Measurements from ENCODE around the gene PTPRC. TPM values are rescaled to one million over a fixed set of nuclear protein-coding genes. Genes with fewer than 3 reads are reported as not detected.

Gene PTPRC
- total RNA-seq (100 to 1,000 TPM; 974 to 987 TPM), polyA plus RNA-seq (1,000 to 10,000 TPM in 1 of 2 donors, 100 to 1,000 TPM in 1; 915 to 1,019 TPM)

GRCh38 chr1:198638894-198639635 is at the start of gene PTPRC:
Gene PTPRC, plus strand, starts transcription at chr1:198639040. Its CDS starts 229 bp downstream, at chr1:198639269.
- peak within 1 kb of the TSS; percentile 86 to 98 (median 95) for H3K27ac Mint-ChIP-seq
- peak in 4 of 5 donors; percentile 50 to 67 (median 60) for DNase-seq
- Histone ChIP-seq H3K4me3 (ENCODE audit: low read length in 2 of 2) (peak within 1 kb of the TSS; percentile 61 to 78), H3K36me3 (ENCODE audit: insufficient read depth, low read length) (peaks cover 19% of the 10 kb centered on the region), H3K9me3 (ENCODE audit: control insufficient read depth in 1 of 2, low read length in 2 of 2) (no peaks in the 10 kb centered on the region), H3K4me1 (ENCODE audit: insufficient read depth, low read length) (peaks cover 60% of the 10 kb centered on the region), H3K27me3 (ENCODE audit: insufficient read depth, low read length) (no peaks in the 10 kb centered on the region), H3K27ac (ENCODE audit: low read depth, low read length) (peak within 1 kb of the TSS; percentile 83)
- CTCF ChIA-PET (ENCODE audit: partially characterized antibody): interaction anchor here (1.1 to 8.9 kb wide), 5 partner anchors 18 to 116 kb away, joined by 3 to 93 read pairs (median 7); no protein-coding TSS in a partner anchor
- H3K4me1 Mint-ChIP-seq: peaks cover 34 to 46% (median 39%) of the 10 kb centered on the region in 4 donors
- POLR2A ChIA-PET (ENCODE audit: partially characterized antibody): interaction anchor here (0.6 to 13.2 kb wide), 21 partner anchors 8 to 481 kb away, joined by 3 to 494 read pairs (median 15); no protein-coding TSS in a partner anchor
- intact Hi-C loops (cut with micrococcal nuclease): loop anchor here (1.0 to 5.0 kb wide), 6 partner anchors 10 to 482 kb away; partner anchors contain the start of gene NEK7
- H3K27me3 Mint-ChIP-seq: no peaks in the 10 kb centered on the region
- peaks cover 33 to 37% of the 10 kb centered on the region in 2 donors for H3K36me3 Mint-ChIP-seq
- peak within 1 kb of the TSS; percentile 82 to 99 (median 94) for H3K4me3 Mint-ChIP-seq
- H3K9me3 Mint-ChIP-seq: no peaks in the 10 kb centered on the region

- peaks cover 1% of the 10 kb centered on the region for H3K4me1 ChIP-seq (ENCODE audit: insufficient read depth, low read length)
- intact Hi-C loops (cut with micrococcal nuclease): no loop called here
- H3K27ac Mint-ChIP-seq: no peak overlapping the region
- H3K36me3 ChIP-seq (ENCODE audit: insufficient read depth, low read length): no peaks in the 10 kb centered on the region
- H3K4me3 ChIP-seq (ENCODE audit: low read length in 2 of 2): no peak overlapping the region
- H3K4me3 Mint-ChIP-seq: no peak overlapping the region
- CTCF ChIA-PET (ENCODE audit: partially characterized antibody): interaction anchor here (1.3 kb wide), 1 partner anchor 14 kb away, joined by 3 read pairs; no protein-coding TSS in a partner anchor
- POLR2A ChIA-PET (ENCODE audit: partially characterized antibody): no interaction called here
- H3K27ac ChIP-seq (ENCODE audit: low read depth, low read length): no peak overlapping the region
- H3K9me3 Mint-ChIP-seq: peaks cover 3 to 26% (median 17%) of the 10 kb centered on the region in 8 donors
- no peak for DNase-seq
- peaks cover 2 to 9% (median 5%) of the 10 kb centered on the region in 4 donors for H3K4me1 Mint-ChIP-seq
- H3K27me3 Mint-ChIP-seq: no peaks in the 10 kb centered on the region
- peaks cover 7 to 10% of the 10 kb centered on the region in 2 donors for H3K36me3 Mint-ChIP-seq
- no peaks in the 10 kb centered on the region for H3K9me3 ChIP-seq (ENCODE audit: control insufficient read depth in 1 of 2, low read length in 2 of 2)
- no peaks in the 10 kb centered on the region for H3K27me3 ChIP-seq (ENCODE audit: insufficient read depth, low read length)
Measured at GRCh38 chr1:198590454-198590853, 48.4 kb upstream of the PTPRC start.

DNA sequence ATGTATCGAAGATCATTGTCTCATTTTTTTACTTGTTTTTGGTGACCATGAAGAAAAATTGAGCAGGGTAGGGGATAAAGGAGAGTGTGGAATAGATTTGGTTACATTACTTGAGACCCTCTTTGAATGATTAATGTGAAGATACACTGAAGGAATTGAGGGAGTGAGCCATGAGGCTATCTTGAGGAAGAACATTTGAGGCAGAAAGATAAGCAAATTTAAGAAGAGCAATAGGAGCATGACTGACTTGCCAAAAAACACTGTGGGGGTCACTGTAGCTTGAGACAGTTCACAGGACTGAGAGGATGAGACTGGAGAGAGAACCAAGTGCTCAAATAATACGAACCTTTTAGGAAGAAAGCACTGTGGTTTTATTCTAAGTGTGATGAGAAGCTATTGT is 43.1 kb upstream of the PTPRC start:
- DNase-seq: no peak
- Histone ChIP-seq H3K27ac (ENCODE audit: low read depth, low read length) (no peak overlapping the region), H3K27me3 (ENCODE audit: insufficient read depth, low read length) (no peaks in the 10 kb centered on the region), H3K36me3 (ENCODE audit: insufficient read depth, low read length) (no peaks in the 10 kb centered on the region), H3K4me1 (ENCODE audit: insufficient read depth, low read length) (peaks cover 41% of the 10 kb centered on the region), H3K9me3 (ENCODE audit: control insufficient read depth in 1 of 2, low read length in 2 of 2) (peaks cover 0 to under 1% of the 10 kb centered on the region in 2 donors), H3K4me3 (ENCODE audit: low read length in 2 of 2) (no peak overlapping the region)
- intact Hi-C loops (cut with micrococcal nuclease): loop anchor here (2.0 to 5.0 kb wide), 2 partner anchors 15 to 38 kb away; no protein-coding TSS in a partner anchor
- Mint-ChIP-seq H3K27ac (no peak overlapping the region), H3K36me3 (peaks cover 3 to 9% of the 10 kb centered on the region in 2 donors), H3K27me3 (no peaks in the 10 kb centered on the region), H3K4me1 (peaks cover 32 to 54% (median 40%) of the 10 kb centered on the region in 4 donors), H3K9me3 (peaks cover 0 to 11% (median 3%) of the 10 kb centered on the region in 8 donors), H3K4me3 (peak overlapping the region in 1 of 8 donors; percentile 2)
- CTCF ChIA-PET (ENCODE audit: partially characterized antibody): interaction anchor here (1.1 kb wide), 1 partner anchor 10 kb away, joined by 3 read pairs; no protein-coding TSS in a partner anchor
- POLR2A ChIA-PET (ENCODE audit: partially characterized antibody): interaction anchor here (1.0 to 1.1 kb wide), 2 partner anchors 15 to 25 kb away, joined by 3 read pairs; no protein-coding TSS in a partner anchor

DNA sequence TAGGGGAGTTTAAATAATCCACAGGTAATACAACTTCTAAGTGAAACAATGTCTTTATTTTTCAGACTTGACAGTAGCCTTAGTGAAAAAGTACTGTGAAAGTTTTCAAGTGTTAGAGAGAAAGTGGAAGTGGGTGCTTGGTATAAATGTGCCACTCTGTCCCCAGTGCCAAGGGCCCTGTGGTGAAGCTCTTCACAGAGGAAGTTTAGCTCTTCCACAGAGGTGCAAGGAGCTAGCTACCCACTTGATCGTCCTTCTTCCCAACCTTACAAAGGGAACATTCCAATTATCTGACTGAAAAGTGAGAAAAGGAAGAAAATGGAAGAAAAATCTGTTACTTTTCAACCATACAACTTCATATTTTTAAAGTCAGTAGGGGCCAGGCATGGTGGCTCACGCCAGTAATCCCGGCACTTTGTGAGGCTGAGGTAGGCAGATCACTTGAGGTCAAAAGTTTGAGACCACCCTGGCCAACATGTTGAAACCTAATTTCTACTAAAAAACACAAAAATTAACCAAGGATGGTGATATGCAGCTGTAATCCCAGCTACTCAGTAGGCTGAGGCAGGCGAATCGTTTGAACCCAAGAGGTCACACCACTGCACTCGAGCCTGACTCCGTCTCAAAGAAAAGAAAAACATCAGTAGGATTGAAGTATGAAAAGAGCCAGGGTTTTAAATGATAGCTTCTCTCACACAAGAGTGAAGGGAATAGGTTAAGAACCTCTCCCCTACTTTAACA is 41.0 kb upstream of the PTPRC start:
- H3K36me3 ChIP-seq (ENCODE audit: insufficient read depth, low read length): no peaks in the 10 kb centered on the region
- POLR2A ChIA-PET (ENCODE audit: partially characterized antibody): interaction anchor here (0.6 to 3.2 kb wide), 12 partner anchors 12 to 103 kb away, joined by 3 to 54 read pairs (median 6); no protein-coding TSS in a partner anchor
- H3K4me3 ChIP-seq (ENCODE audit: low read length in 2 of 2): no peak overlapping the region
- peak overlapping the region; percentile 59 to 93 (median 89) for H3K27ac Mint-ChIP-seq
- peaks cover 0 to 11% (median 2%) of the 10 kb centered on the region in 8 donors for H3K9me3 Mint-ChIP-seq
- CTCF ChIA-PET (ENCODE audit: partially characterized antibody): interaction anchor here (0.9 to 2.3 kb wide), 6 partner anchors 9 to 76 kb away, joined by 3 to 9 read pairs (median 3); no protein-coding TSS in a partner anchor
- peaks cover 46 to 75% (median 58%) of the 10 kb centered on the region in 4 donors for H3K4me1 Mint-ChIP-seq
- H3K36me3 Mint-ChIP-seq: peaks cover 5 to 10% of the 10 kb centered on the region in 2 donors
- intact Hi-C loops (cut with micrococcal nuclease): loop anchor here (2.0 to 5.0 kb wide), 2 partner anchors 13 to 41 kb away; no protein-coding TSS in a partner anchor
- no peaks in the 10 kb centered on the region for H3K27me3 Mint-ChIP-seq
- peaks cover 54% of the 10 kb centered on the region for H3K4me1 ChIP-seq (ENCODE audit: insufficient read depth, low read length)
- H3K9me3 ChIP-seq (ENCODE audit: control insufficient read depth in 1 of 2, low read length in 2 of 2): peaks cover 0 to 3% of the 10 kb centered on the region in 2 donors
- no peak overlapping the region for H3K27ac ChIP-seq (ENCODE audit: low read depth, low read length)
- H3K27me3 ChIP-seq (ENCODE audit: insufficient read depth, low read length): no peaks in the 10 kb centered on the region
- DNase-seq: no peak
- peak overlapping the region; percentile 13 to 89 (median 67) for H3K4me3 Mint-ChIP-seq

- H3K27me3 Mint-ChIP-seq: no peaks in the 10 kb centered on the region
- Histone ChIP-seq H3K4me3 (ENCODE audit: low read length in 2 of 2) (no peak overlapping the region), H3K4me1 (ENCODE audit: insufficient read depth, low read length) (peaks cover 57% of the 10 kb centered on the region), H3K36me3 (ENCODE audit: insufficient read depth, low read length) (no peaks in the 10 kb centered on the region), H3K27ac (ENCODE audit: low read depth, low read length) (no peak overlapping the region), H3K9me3 (ENCODE audit: control insufficient read depth in 1 of 2, low read length in 2 of 2) (peaks cover 0 to 3% of the 10 kb centered on the region in 2 donors), H3K27me3 (ENCODE audit: insufficient read depth, low read length) (no peaks in the 10 kb centered on the region)
- peaks cover 5 to 10% of the 10 kb centered on the region in 2 donors for H3K36me3 Mint-ChIP-seq
- peak overlapping the region; percentile 16 to 78 (median 60) for H3K4me3 Mint-ChIP-seq
- peaks cover 0 to 11% (median 2%) of the 10 kb centered on the region in 8 donors for H3K9me3 Mint-ChIP-seq
- intact Hi-C loops (cut with micrococcal nuclease): loop anchor here (5.0 kb wide), 1 partner anchor 42 kb away; no protein-coding TSS in a partner anchor
- POLR2A ChIA-PET (ENCODE audit: partially characterized antibody): interaction anchor here (0.6 to 3.2 kb wide), 14 partner anchors 11 to 106 kb away, joined by 3 to 54 read pairs (median 5); no protein-coding TSS in a partner anchor
- no peak for DNase-seq
- peaks cover 48 to 80% (median 63%) of the 10 kb centered on the region in 4 donors for H3K4me1 Mint-ChIP-seq
- CTCF ChIA-PET (ENCODE audit: partially characterized antibody): interaction anchor here (0.9 to 2.3 kb wide), 6 partner anchors 8 to 77 kb away, joined by 3 to 9 read pairs (median 3); no protein-coding TSS in a partner anchor
- peak overlapping the region in 6 of 7 donors; percentile 69 to 92 (median 78) for H3K27ac Mint-ChIP-seq
Measured at GRCh38 chr1:198598796-198599321, 40.0 kb upstream of the PTPRC start.

DNA sequence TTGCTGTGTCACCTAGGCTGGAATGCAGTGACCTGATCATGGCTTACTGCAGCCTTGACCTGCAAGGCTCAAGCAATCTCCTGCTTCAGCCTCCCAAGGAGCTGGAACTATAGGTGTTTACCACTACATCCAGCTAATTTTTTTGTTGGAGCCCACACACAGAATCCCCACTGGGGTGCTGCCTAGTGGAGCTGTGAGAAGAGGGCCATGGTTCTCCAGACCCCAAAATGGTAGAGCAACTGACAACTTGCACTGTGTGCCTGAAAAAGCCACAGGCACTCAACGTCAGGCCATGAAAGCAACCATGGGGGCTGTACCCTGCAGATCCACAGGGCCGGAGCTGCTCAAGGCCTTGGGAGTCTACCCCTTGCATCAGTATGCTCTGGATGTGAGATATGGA is 39.1 kb upstream of the PTPRC start:
- Histone ChIP-seq H3K9me3 (ENCODE audit: control insufficient read depth in 1 of 2, low read length in 2 of 2) (peaks cover 0 to 3% of the 10 kb centered on the region in 2 donors), H3K27me3 (ENCODE audit: insufficient read depth, low read length) (no peaks in the 10 kb centered on the region), H3K27ac (ENCODE audit: low read depth, low read length) (no peak overlapping the region), H3K36me3 (ENCODE audit: insufficient read depth, low read length) (no peaks in the 10 kb centered on the region), H3K4me3 (ENCODE audit: low read length in 2 of 2) (no peak overlapping the region), H3K4me1 (ENCODE audit: insufficient read depth, low read length) (peaks cover 57% of the 10 kb centered on the region)
- Mint-ChIP-seq H3K27ac (peak overlapping the region in 1 of 7 donors; percentile 81), H3K4me1 (peaks cover 51 to 85% (median 68%) of the 10 kb centered on the region in 4 donors), H3K36me3 (peaks cover 5 to 10% of the 10 kb centered on the region in 2 donors), H3K9me3 (peaks cover 0 to 11% (median 2%) of the 10 kb centered on the region in 8 donors), H3K27me3 (no peaks in the 10 kb centered on the region), H3K4me3 (peak overlapping the region in 4 of 8 donors; percentile 12 to 69 (median 55))
- intact Hi-C loops (cut with micrococcal nuclease): loop anchor here (5.0 kb wide), 1 partner anchor 42 kb away; no protein-coding TSS in a partner anchor
- no peak for DNase-seq
- ChIA-PET CTCF (ENCODE audit: partially characterized antibody) (interaction anchor here (0.9 to 2.4 kb wide), 2 partner anchors 11 to 86 kb away, joined by 3 to 6 read pairs; no protein-coding TSS in a partner anchor), POLR2A (ENCODE audit: partially characterized antibody) (interaction anchor here (1.1 to 3.2 kb wide), 3 partner anchors 10 to 21 kb away, joined by 3 to 54 read pairs (median 29); no protein-coding TSS in a partner anchor)

Data from CD4-positive, alpha-beta memory T cell (primary cell).